SK-N-SH (cell line): ENCODE results near the gene TAS2R31.

Experiments
- CHD2 ChIP-seq: fragments of 150-350 bp; IDR thresholded peaks from 2 replicates; pipeline ENCODE4 v1.6.1; 2018; ENCODE audit warnings: low read length; ENCODE audit not compliant: partially characterized antibody
- EP300 ChIP-seq, 2 experiments: IDR thresholded peaks; 2 replicates each; pipeline versions ENCODE4 v1.4.0 to v1.6.1; 2012; ENCODE audit warnings: borderline replicate concordance in 1 of 2, low read depth in 1 of 2, low read length in 1 of 2
- POLR2AphosphoS5 ChIP-seq: IDR thresholded peaks from 2 replicates; pipeline ENCODE4 v1.6.1; 2012; ENCODE audit warnings: low read depth, low read length
- RCOR1 ChIP-seq: fragments of 150-350 bp; IDR thresholded peaks from 2 replicates; pipeline ENCODE4 v1.6.1; 2017; ENCODE audit warnings: antibody characterized with exemption, low read length
- RXRA ChIP-seq: IDR thresholded peaks from 2 replicates; pipeline ENCODE4 v1.4.0; 2012; ENCODE audit warnings: low read depth, mild to moderate bottlenecking, borderline replicate concordance
- SIN3A ChIP-seq: IDR thresholded peaks from 2 replicates; pipeline ENCODE4 v1.6.1; 2012; ENCODE audit warnings: low read depth, mild to moderate bottlenecking, low read length, moderate library complexity, borderline replicate concordance
- TAF1 ChIP-seq: IDR thresholded peaks from 2 replicates; pipeline ENCODE4 v1.6.1; 2012; ENCODE audit warnings: low read depth, mild to moderate bottlenecking, low read length, moderate library complexity, borderline replicate concordance
- TCF12 ChIP-seq: IDR thresholded peaks from 2 replicates; pipeline ENCODE4 v1.4.0; 2012
- YY1 ChIP-seq: IDR thresholded peaks from 2 replicates; pipeline ENCODE4 v1.4.0; 2012; ENCODE audit warnings: low read depth, mild to moderate bottlenecking
- TF ChIP-seq, protein P1 (sequence below): fragments of 200-600 bp; sonication (generic); IDR thresholded peaks from 2 replicates; pipeline ENCODE4 v1.6.1; 2017; ENCODE audit warnings: antibody characterized with exemption, mild to moderate bottlenecking, moderate library complexity
- TF ChIP-seq, protein P2 (sequence below): IDR thresholded peaks from 2 replicates; pipeline ENCODE4 v1.4.0; 2012; ENCODE audit warnings: low read depth, borderline replicate concordance

DNA sequence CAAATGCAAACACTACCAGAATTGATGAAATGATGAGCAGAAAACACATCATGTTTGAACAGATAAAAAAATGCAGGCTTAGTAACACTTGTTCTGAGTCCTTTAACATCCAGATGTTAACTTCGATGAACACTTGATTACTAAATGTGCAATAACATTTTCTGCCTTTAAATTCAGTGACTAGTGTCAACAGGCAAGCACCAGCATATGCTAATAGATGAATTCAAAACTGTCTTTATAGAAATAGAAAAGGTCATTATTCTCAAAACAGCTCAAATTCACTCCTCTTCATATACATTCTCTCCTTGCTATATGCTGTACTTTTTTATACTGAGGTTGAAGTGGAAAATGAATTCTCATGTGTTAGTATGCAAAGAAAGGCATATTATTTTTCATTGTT, 8.7 kb downstream of the TAS2R31 start, which contains the start of gene TAS2R19:
- TF ChIP-seq, protein P1, sequence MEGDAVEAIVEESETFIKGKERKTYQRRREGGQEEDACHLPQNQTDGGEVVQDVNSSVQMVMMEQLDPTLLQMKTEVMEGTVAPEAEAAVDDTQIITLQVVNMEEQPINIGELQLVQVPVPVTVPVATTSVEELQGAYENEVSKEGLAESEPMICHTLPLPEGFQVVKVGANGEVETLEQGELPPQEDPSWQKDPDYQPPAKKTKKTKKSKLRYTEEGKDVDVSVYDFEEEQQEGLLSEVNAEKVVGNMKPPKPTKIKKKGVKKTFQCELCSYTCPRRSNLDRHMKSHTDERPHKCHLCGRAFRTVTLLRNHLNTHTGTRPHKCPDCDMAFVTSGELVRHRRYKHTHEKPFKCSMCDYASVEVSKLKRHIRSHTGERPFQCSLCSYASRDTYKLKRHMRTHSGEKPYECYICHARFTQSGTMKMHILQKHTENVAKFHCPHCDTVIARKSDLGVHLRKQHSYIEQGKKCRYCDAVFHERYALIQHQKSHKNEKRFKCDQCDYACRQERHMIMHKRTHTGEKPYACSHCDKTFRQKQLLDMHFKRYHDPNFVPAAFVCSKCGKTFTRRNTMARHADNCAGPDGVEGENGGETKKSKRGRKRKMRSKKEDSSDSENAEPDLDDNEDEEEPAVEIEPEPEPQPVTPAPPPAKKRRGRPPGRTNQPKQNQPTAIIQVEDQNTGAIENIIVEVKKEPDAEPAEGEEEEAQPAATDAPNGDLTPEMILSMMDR: no peak
- TF ChIP-seq POLR2AphosphoS5 (no peak), CHD2 (no peak), RXRA (no peak), EP300 (IDR thresholded peaks at IDR 0.05; ENCODE audit: borderline replicate concordance in 1 of 2, low read depth in 1 of 2, low read length in 1 of 2) (no peak), SIN3A (no peak), YY1 (no peak), TCF12 (no peak), RCOR1 (no peak), TAF1 (no peak)
- TF ChIP-seq, protein P2, sequence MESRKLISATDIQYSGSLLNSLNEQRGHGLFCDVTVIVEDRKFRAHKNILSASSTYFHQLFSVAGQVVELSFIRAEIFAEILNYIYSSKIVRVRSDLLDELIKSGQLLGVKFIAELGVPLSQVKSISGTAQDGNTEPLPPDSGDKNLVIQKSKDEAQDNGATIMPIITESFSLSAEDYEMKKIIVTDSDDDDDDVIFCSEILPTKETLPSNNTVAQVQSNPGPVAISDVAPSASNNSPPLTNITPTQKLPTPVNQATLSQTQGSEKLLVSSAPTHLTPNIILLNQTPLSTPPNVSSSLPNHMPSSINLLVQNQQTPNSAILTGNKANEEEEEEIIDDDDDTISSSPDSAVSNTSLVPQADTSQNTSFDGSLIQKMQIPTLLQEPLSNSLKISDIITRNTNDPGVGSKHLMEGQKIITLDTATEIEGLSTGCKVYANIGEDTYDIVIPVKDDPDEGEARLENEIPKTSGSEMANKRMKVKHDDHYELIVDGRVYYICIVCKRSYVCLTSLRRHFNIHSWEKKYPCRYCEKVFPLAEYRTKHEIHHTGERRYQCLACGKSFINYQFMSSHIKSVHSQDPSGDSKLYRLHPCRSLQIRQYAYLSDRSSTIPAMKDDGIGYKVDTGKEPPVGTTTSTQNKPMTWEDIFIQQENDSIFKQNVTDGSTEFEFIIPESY: no peak
